H9 (cell line): ENCODE results near the gene COMP. TPM values are rescaled to one million over a fixed set of nuclear protein-coding genes. Genes with fewer than 3 reads are reported as not detected.

Experiments
- DNase-seq: peaks from one replicate; pipeline ENCODE4 v3.0.0-alpha.2; 2017
- H2AFZ ChIP-seq: one replicate; pipeline ENCODE4 v1.6.1; 2013; ENCODE audit warnings: mild to moderate bottlenecking, low read length, control low read depth, moderate library complexity
- H2AK5ac ChIP-seq: 2 replicates; pipeline ENCODE4 v1.6.1; 2013; ENCODE audit warnings: low read length, control low read depth, mixed read lengths; ENCODE audit not compliant: insufficient read length
- H2BK120ac ChIP-seq: one replicate; pipeline ENCODE4 v1.6.1; 2013; ENCODE audit warnings: low read depth, mild to moderate bottlenecking, low read length, control low read depth, inconsistent platforms; ENCODE audit not compliant: poor library complexity, severe bottlenecking
- H2BK12ac ChIP-seq: 2 replicates; pipeline ENCODE4 v1.6.1; 2013; ENCODE audit warnings: low read length, control low read depth, mixed read lengths, low read depth; ENCODE audit not compliant: insufficient read length
- H2BK15ac ChIP-seq: 2 replicates; pipeline ENCODE4 v1.6.1; 2013; ENCODE audit warnings: low read depth, low read length, control low read depth
- H2BK20ac ChIP-seq: one replicate; pipeline ENCODE4 v1.6.1; 2013; ENCODE audit warnings: low read depth, mild to moderate bottlenecking, low read length, control low read depth, inconsistent platforms; ENCODE audit not compliant: poor library complexity, severe bottlenecking
- H2BK5ac ChIP-seq: 2 replicates; pipeline ENCODE4 v1.6.1; 2013; ENCODE audit warnings: low read length, control low read depth, mixed read lengths; ENCODE audit not compliant: insufficient read length
- H3K14ac ChIP-seq: 2 replicates; pipeline ENCODE4 v1.6.1; 2013; ENCODE audit warnings: low read length, control low read depth; ENCODE audit not compliant: insufficient read depth
- H3K18ac ChIP-seq: 2 replicates; pipeline ENCODE4 v1.6.1; 2013; ENCODE audit warnings: low read depth, mild to moderate bottlenecking, mixed read lengths, low read length, control low read depth; ENCODE audit not compliant: insufficient read length
- H3K23ac ChIP-seq: 2 replicates; pipeline ENCODE4 v1.6.1; 2013; ENCODE audit warnings: low read length, control low read depth, mixed read lengths, low read depth; ENCODE audit not compliant: insufficient read length
- H3K23me2 ChIP-seq: 2 replicates; pipeline ENCODE4 v1.6.1; 2013; ENCODE audit warnings: low read depth, mild to moderate bottlenecking, mixed read lengths, low read length, control low read depth; ENCODE audit not compliant: insufficient read length, poor library complexity, severe bottlenecking
- H3K27ac ChIP-seq: 2 replicates; pipeline ENCODE4 v1.5.1; 2013; ENCODE audit warnings: low read length, control low read depth, mixed read lengths, low read depth; ENCODE audit not compliant: insufficient read length
- H3K27me3 ChIP-seq: 2 replicates; pipeline ENCODE4 v1.6.1; 2013; ENCODE audit warnings: low read length, control low read depth, inconsistent platforms; ENCODE audit not compliant: insufficient read depth
- H3K4ac ChIP-seq: 2 replicates; pipeline ENCODE4 v1.6.1; 2013; ENCODE audit warnings: low read depth, mild to moderate bottlenecking, control low read depth, inconsistent platforms, low read length, moderate library complexity
- H3K4me1 ChIP-seq: 2 replicates; pipeline ENCODE4 v1.6.1; 2013; ENCODE audit warnings: low read length, control low read depth, inconsistent platforms; ENCODE audit not compliant: insufficient read depth
- H3K4me2 ChIP-seq: 2 replicates; pipeline ENCODE4 v1.6.1; 2013; ENCODE audit warnings: low read length, control low read depth, mixed read lengths; ENCODE audit not compliant: insufficient read length, insufficient read depth
- H3K56ac ChIP-seq: 2 replicates; pipeline ENCODE4 v1.6.1; 2013; ENCODE audit warnings: low read depth, mild to moderate bottlenecking, mixed read lengths, low read length, control low read depth; ENCODE audit not compliant: insufficient read length
- H3K79me1 ChIP-seq: 2 replicates; pipeline ENCODE4 v1.6.1; 2013; ENCODE audit warnings: low read depth, mild to moderate bottlenecking, moderate library complexity, low read length, control low read depth, inconsistent platforms; ENCODE audit not compliant: insufficient read depth, poor library complexity, severe bottlenecking
- H3K79me2 ChIP-seq: 2 replicates; pipeline ENCODE4 v1.6.1; 2013; ENCODE audit warnings: low read length, control low read depth, inconsistent platforms; ENCODE audit not compliant: insufficient read depth
- H3K9ac ChIP-seq: 2 replicates; pipeline ENCODE4 v1.6.1; 2013; ENCODE audit warnings: low read length, control low read depth, mixed read lengths; ENCODE audit not compliant: insufficient read length; ENCODE audit errors: extremely low read depth
- H3K9me3 ChIP-seq: one replicate; pipeline ENCODE4 v1.6.1; 2013; ENCODE audit warnings: low read depth, low read length, inconsistent platforms; ENCODE audit not compliant: control insufficient read depth
- H3T11ph ChIP-seq: one replicate; pipeline ENCODE4 v1.6.1; 2013; ENCODE audit warnings: mild to moderate bottlenecking, low read length, control low read depth, inconsistent platforms
- H4K20me1 ChIP-seq: one replicate; pipeline ENCODE4 v1.6.1; 2013; ENCODE audit not compliant: control insufficient read depth, insufficient read length, insufficient read depth
- H4K5ac ChIP-seq: 2 replicates; pipeline ENCODE4 v1.6.1; 2013; ENCODE audit warnings: low read depth, mild to moderate bottlenecking, mixed read lengths, low read length, control low read depth; ENCODE audit not compliant: insufficient read length
- H4K8ac ChIP-seq: replicated peaks from 2 replicates; pipeline ENCODE4 v1.6.1; 2013; ENCODE audit warnings: low read length, control low read depth, mixed read lengths, low read depth; ENCODE audit not compliant: insufficient read length
- H4K91ac ChIP-seq: 2 replicates; pipeline ENCODE4 v1.6.1; 2013; ENCODE audit warnings: low read depth, mild to moderate bottlenecking, moderate library complexity, mixed read lengths, low read length, control low read depth; ENCODE audit not compliant: insufficient read length
- H3K27ac Mint-ChIP-seq, 3 experiments: 2 replicates in 2 of 3; 3 replicates in 1 of 3; pipeline ENCODE4 v1.8.0; 2020 to 2021; ENCODE audit warnings: mixed read lengths in 3 of 3, mild to moderate bottlenecking in 1 of 3, moderate library complexity in 1 of 3
- H3K27me3 Mint-ChIP-seq: 2 replicates; pipeline ENCODE4 v1.8.0; 2021; ENCODE audit warnings: low read depth, mild to moderate bottlenecking, moderate library complexity, mixed read lengths
- H3K36me3 Mint-ChIP-seq, 3 experiments: 2 replicates in 2 of 3; 3 replicates in 1 of 3; pipeline ENCODE4 v1.8.0; 2020 to 2021; ENCODE audit warnings: low read depth in 3 of 3, mixed read lengths in 3 of 3; ENCODE audit not compliant: insufficient read depth in 1 of 3
- H3K4me1 Mint-ChIP-seq, 2 experiments: 2 replicates each; pipeline ENCODE4 v1.8.0; 2020; ENCODE audit warnings: mixed read lengths in 2 of 2
- H3K4me3 Mint-ChIP-seq, 2 experiments: 2 replicates in 1 of 2; 3 replicates in 1 of 2; pipeline ENCODE4 v1.8.0; 2020 to 2021; ENCODE audit warnings: mild to moderate bottlenecking in 2 of 2, mixed read lengths in 2 of 2, moderate library complexity in 1 of 2
- H3K9me3 Mint-ChIP-seq, 2 experiments: 2 replicates in 1 of 2; 3 replicates in 1 of 2; pipeline ENCODE4 v1.8.0; 2020; ENCODE audit warnings: mild to moderate bottlenecking in 2 of 2, mixed read lengths in 2 of 2, moderate library complexity in 1 of 2
- CTCF ChIP-seq: fragments of 200-600 bp; sonication (generic); conservative IDR thresholded peaks from 3 replicates; pipeline ENCODE4 v1.8.0; 2021; ENCODE audit warnings: antibody characterized with exemption, mild to moderate bottlenecking
- WGBS: extraction: QIAGEN DNeasy Blood & Tissue Kit; methylation state at CpG from one replicate; pipeline ENCODE4 v1.1.7; 2013; ENCODE audit warnings: missing lambda C conversion rate, low lambda C conversion rate, mixed read lengths; ENCODE audit not compliant: insufficient read length; ENCODE audit errors: extremely low coverage; 5-methylcytosine and 5-hydroxymethylcytosine counted together
- total RNA-seq: library from RNA; stranded (reverse); gene quantifications from 2 replicates; pipeline ENCODE4 v1.2.1, GENCODE V29; 2021

COMP gene
- total RNA-seq, 1 experiment from 2014 or later, result 0.15 TPM

GRCh38 chr19:18804139-18804601, 13.1 kb upstream of the COMP start:
- no peak overlapping the region for H2AK5ac ChIP-seq
- no peak overlapping the region for H3K27ac ChIP-seq
- no peak overlapping the region for H4K91ac ChIP-seq
- H3K14ac ChIP-seq, result no peak overlapping the region
- H2AFZ ChIP-seq, result no peak overlapping the region
- no peak overlapping the region for H4K8ac ChIP-seq
- H3K79me2 ChIP-seq, result no peaks in the 10 kb centered on the region
- no peak overlapping the region for H3K18ac ChIP-seq
- no peak overlapping the region for H3K56ac ChIP-seq
- H2BK12ac ChIP-seq, result no peak overlapping the region
- no peak overlapping the region for H3K4me2 ChIP-seq
- H3K27ac Mint-ChIP-seq, result no peak overlapping the region
- H2BK20ac ChIP-seq, result no peak overlapping the region
- H3T11ph ChIP-seq, result no peak overlapping the region
- H3K9me3 Mint-ChIP-seq, result no peaks in the 10 kb centered on the region
- no peaks in the 10 kb centered on the region for H3K36me3 Mint-ChIP-seq
- peaks cover 10% of the 10 kb centered on the region; the same call in 1 of the 2 replicates for H3K27me3 ChIP-seq
- DNase-seq, result no peak
- no peaks in the 10 kb centered on the region for H3K4me1 ChIP-seq
- H3K9ac ChIP-seq, result no peak overlapping the region
- H2BK5ac ChIP-seq, result no peak overlapping the region
- no peak overlapping the region for H2BK15ac ChIP-seq
- TF ChIP-seq CTCF, result no peak
- no peak overlapping the region for H3K4ac ChIP-seq
- H3K9me3 ChIP-seq, result no peaks in the 10 kb centered on the region
- no peak overlapping the region for H2BK120ac ChIP-seq
- H4K5ac ChIP-seq, result no peak overlapping the region
- H3K23me2 ChIP-seq, result no peaks in the 10 kb centered on the region
- peaks cover 26% of the 10 kb centered on the region for H3K27me3 Mint-ChIP-seq
- no peak overlapping the region for H3K23ac ChIP-seq
- H3K79me1 ChIP-seq, result no peaks in the 10 kb centered on the region
- no peak overlapping the region for H3K4me3 Mint-ChIP-seq
- no peaks in the 10 kb centered on the region; a peak in 1 of 4 replicates for H3K4me1 Mint-ChIP-seq
- no peaks in the 10 kb centered on the region for H4K20me1 ChIP-seq
- no CpG with 5 or more reads among the region's 15 CpGs for WGBS
